GM10847 (cell line): ENCODE data around the gene LCE1E.

Experiments
- POLR2A ChIP-seq: IDR thresholded peaks from 2 replicates; pipeline ENCODE4 v1.6.1; 2011; ENCODE audit not compliant: insufficient read length; ENCODE audit errors: extremely low read depth

The LCE1E gene

GRCh38 chr1:152827173-152827572 is 41.1 kb downstream of the LCE1E start, which contains the start of gene LCE1A:
LCE1A (plus strand) TSS chr1:152827473; CDS start chr1:152827473, 0 bp downstream.
- no peak for TF ChIP-seq POLR2A

GRCh38 chr1:152836870-152837269 is 50.8 kb downstream of the LCE1E start:
- TF ChIP-seq POLR2A: no peak
